ENCODE measurements around the gene NAA35. TPM values are rescaled to one million over a fixed set of nuclear protein-coding genes. Genes with fewer than 3 reads are reported as not detected.
"Not testable (repeated sequence)": the region's sequence is repeated elsewhere in the genome, so short reads cannot be mapped to it uniquely, and the experiment has no call there.

Gene NAA35
- total RNA-seq, 2 experiments from 2014 or later: 24.1 to 26.2 TPM

GRCh38 chr9:85964949-85965348, 24.0 kb downstream of the NAA35 start:
- Mint-ChIP-seq H3K36me3 (peaks cover 28% of the 10 kb centered on the region), H3K27ac (no peak overlapping the region), H3K4me3 (no peak overlapping the region), H3K4me1 (no peaks in the 10 kb centered on the region), H3K9me3 (no peaks in the 10 kb centered on the region), H3K27me3 (no peaks in the 10 kb centered on the region)
- DNase-seq (no peak), ATAC-seq (ENCODE audit: low read depth) (no peak)
- POLR2A ChIA-PET: no interaction called here

- POLR2A ChIA-PET: no interaction called here
- Mint-ChIP-seq H3K4me1 (no peaks in the 10 kb centered on the region), H3K36me3 (peaks cover 36% of the 10 kb centered on the region), H3K27me3 (no peaks in the 10 kb centered on the region), H3K9me3 (no peaks in the 10 kb centered on the region), H3K4me3 (no peak overlapping the region), H3K27ac (no peak overlapping the region)
- DNase-seq (no peak), ATAC-seq (ENCODE audit: low read depth) (no peak)
Observed at GRCh38 chr9:85969727-85970126, 28.8 kb downstream of the NAA35 start.

GRCh38 chr9:85971731-85972130, 30.8 kb downstream of the NAA35 start:
- Mint-ChIP-seq H3K4me3 (no peak overlapping the region), H3K4me1 (no peaks in the 10 kb centered on the region), H3K27me3 (no peaks in the 10 kb centered on the region), H3K9me3 (no peaks in the 10 kb centered on the region), H3K27ac (no peak overlapping the region), H3K36me3 (peaks cover 36% of the 10 kb centered on the region)
- DNase-seq (no peak), ATAC-seq (ENCODE audit: low read depth) (no peak)
- POLR2A ChIA-PET: interaction anchor here (0.7 kb wide), 1 partner anchor 1995 kb away, joined by 5 read pairs; no protein-coding TSS in a partner anchor

- no peak overlapping the region for H3K27ac Mint-ChIP-seq
- POLR2A ChIA-PET: interaction anchor here (0.6 kb wide), 1 partner anchor 314 kb away, joined by 3 read pairs; no protein-coding TSS in a partner anchor
- DNase-seq: no peak
- no peaks in the 10 kb centered on the region for H3K27me3 Mint-ChIP-seq
- no peak overlapping the region for H3K4me3 Mint-ChIP-seq
- ATAC-seq (ENCODE audit: low read depth): no peak
- no peaks in the 10 kb centered on the region for H3K4me1 Mint-ChIP-seq
- H3K36me3 Mint-ChIP-seq: peaks cover 38% of the 10 kb centered on the region
- no peaks in the 10 kb centered on the region for H3K9me3 Mint-ChIP-seq
Observed at GRCh38 chr9:85973238-85973637, 32.3 kb downstream of the NAA35 start.

- H3K4me3 Mint-ChIP-seq; POLR2A ChIA-PET; ATAC-seq (ENCODE audit: low read depth); H3K4me1 Mint-ChIP-seq; DNase-seq; H3K27me3 Mint-ChIP-seq; H3K27ac Mint-ChIP-seq; H3K9me3 Mint-ChIP-seq: not testable (repeated sequence)
- H3K36me3 Mint-ChIP-seq: peaks cover 42% of the 10 kb centered on the region
Observed at GRCh38 chr9:85974055-85974547, 33.2 kb downstream of the NAA35 start.

DNA sequence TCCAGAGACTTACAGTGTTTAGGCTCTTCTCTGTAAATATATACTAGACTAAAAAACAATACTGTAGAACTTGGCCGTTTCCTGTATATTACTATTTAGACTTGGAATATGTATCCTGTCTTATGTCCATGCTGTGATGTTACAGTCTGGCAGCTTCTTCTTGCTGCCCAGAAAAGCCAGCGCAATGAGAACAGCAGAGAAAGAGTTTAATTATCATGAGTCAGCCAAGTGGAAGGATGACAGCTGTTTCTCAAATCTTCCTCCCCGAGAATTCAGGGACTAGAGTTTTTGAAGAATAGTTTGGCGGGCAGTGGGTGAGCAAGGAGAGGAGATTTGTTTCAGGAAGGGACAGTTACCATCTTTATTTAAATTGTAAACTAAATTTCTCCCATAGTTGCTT, 37.5 kb downstream of the NAA35 start:
- peaks cover 38% of the 10 kb centered on the region for H3K36me3 Mint-ChIP-seq
- H3K27me3 Mint-ChIP-seq: no peaks in the 10 kb centered on the region
- POLR2A ChIA-PET: no interaction called here
- H3K9me3 Mint-ChIP-seq: no peaks in the 10 kb centered on the region
- no peaks in the 10 kb centered on the region for H3K4me1 Mint-ChIP-seq
- no peak overlapping the region for H3K4me3 Mint-ChIP-seq
- ATAC-seq (ENCODE audit: low read depth) (no peak), DNase-seq (no peak)
- H3K27ac Mint-ChIP-seq: no peak overlapping the region

- ATAC-seq (ENCODE audit: low read depth) (no peak), DNase-seq (no peak)
- Mint-ChIP-seq H3K27me3 (no peaks in the 10 kb centered on the region), H3K36me3 (peaks cover 60% of the 10 kb centered on the region), H3K4me1 (no peaks in the 10 kb centered on the region), H3K4me3 (no peak overlapping the region), H3K9me3 (no peaks in the 10 kb centered on the region), H3K27ac (no peak overlapping the region)
- POLR2A ChIA-PET: no interaction called here
Observed at GRCh38 chr9:85981369-85981768, 40.4 kb downstream of the NAA35 start.

DNA sequence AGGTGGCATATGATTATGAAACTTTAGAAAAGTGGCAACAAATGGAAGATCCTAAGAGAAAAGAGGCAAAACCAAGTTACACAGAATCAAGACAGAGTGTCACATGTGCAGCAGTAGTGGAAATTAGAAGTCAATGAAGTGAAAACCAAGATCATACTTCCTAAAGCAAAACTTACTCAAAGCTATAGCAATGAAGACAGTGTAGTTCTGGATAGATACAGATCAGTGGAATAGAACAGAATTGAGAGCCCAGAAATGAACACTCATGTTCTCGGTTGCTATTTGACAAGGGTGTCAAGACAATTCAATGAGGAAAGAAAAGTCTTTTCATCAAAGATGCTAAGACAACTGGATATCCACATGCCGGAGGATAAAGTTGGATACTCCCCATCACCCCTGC, 43.5 kb downstream of the NAA35 start:
- Mint-ChIP-seq H3K4me3 (no peak overlapping the region), H3K36me3 (peaks cover 68% of the 10 kb centered on the region)
- ATAC-seq (ENCODE audit: low read depth): no peak

DNA sequence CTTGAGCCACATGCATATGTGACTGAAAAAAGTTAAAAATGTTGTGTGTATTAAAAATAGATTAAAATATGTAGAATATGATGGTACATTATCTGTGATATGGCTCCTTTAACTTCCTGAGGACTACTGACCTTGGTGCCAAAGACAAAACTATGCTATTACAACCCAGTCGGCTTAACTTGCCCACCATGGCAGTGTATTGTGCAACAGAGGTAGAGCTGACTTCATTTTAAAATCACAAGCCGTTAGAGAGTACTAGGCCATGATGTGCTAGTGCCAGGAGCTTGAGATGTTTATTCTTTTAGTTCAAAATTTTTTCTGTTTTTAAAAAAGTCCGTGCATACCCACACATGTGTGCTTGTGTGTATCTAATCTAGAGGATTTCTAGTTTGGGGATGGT, 46.3 kb downstream of the NAA35 start:
- Mint-ChIP-seq H3K9me3 (no peaks in the 10 kb centered on the region), H3K27me3 (no peaks in the 10 kb centered on the region), H3K36me3 (peaks cover 65% of the 10 kb centered on the region), H3K4me3 (no peak overlapping the region), H3K4me1 (no peaks in the 10 kb centered on the region), H3K27ac (no peak overlapping the region)
- POLR2A ChIA-PET: no interaction called here
- DNase-seq: no peak
- no peak for ATAC-seq (ENCODE audit: low read depth)

More for the DNA sequence above, 43.5 kb downstream of the NAA35 start:
- H3K27ac Mint-ChIP-seq: no peak overlapping the region
- H3K27me3 Mint-ChIP-seq: no peaks in the 10 kb centered on the region
- no peak for DNase-seq
- no peaks in the 10 kb centered on the region for H3K4me1 Mint-ChIP-seq
- POLR2A ChIA-PET: no interaction called here
- no peaks in the 10 kb centered on the region for H3K9me3 Mint-ChIP-seq

GRCh38 chr9:85994191-85994590, 53.2 kb downstream of the NAA35 start:
- H3K36me3 Mint-ChIP-seq: peaks cover 47% of the 10 kb centered on the region
- no peak for ATAC-seq (ENCODE audit: low read depth)
- POLR2A ChIA-PET: no interaction called here

GRCh38 chr9:85995097-85995496, 54.2 kb downstream of the NAA35 start:
- Mint-ChIP-seq H3K27me3 (no peaks in the 10 kb centered on the region), H3K27ac (no peak overlapping the region), H3K36me3 (peaks cover 51% of the 10 kb centered on the region), H3K9me3 (no peaks in the 10 kb centered on the region), H3K4me1 (no peaks in the 10 kb centered on the region), H3K4me3 (no peak overlapping the region)
- ATAC-seq (ENCODE audit: low read depth) (no peak), DNase-seq (no peak)
- POLR2A ChIA-PET: no interaction called here

More at GRCh38 chr9:85994191-85994590, 53.2 kb downstream of the NAA35 start:
- Mint-ChIP-seq H3K27ac (no peak overlapping the region), H3K4me1 (no peaks in the 10 kb centered on the region), H3K9me3 (no peaks in the 10 kb centered on the region), H3K27me3 (no peaks in the 10 kb centered on the region), H3K4me3 (no peak overlapping the region)
- DNase-seq: no peak

DNA sequence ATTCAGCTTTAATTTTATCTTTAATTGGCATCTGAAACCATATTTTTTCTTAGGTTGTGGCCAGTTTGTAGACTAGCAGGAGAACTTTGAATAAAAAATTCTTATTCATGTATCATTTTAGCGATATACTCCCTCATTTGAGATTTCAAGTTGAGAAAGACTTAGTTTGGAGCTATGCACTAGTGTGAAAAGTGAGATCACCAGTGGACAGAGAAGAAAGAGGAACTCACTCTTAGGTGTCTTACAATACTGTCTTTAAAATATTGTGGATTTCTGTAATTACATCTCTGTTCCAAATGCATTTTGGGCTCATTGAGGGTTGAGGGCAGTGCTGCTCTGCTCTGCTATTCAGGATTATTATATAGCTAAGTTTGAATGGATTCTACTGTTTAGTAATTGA, 54.7 kb downstream of the NAA35 start:
- Mint-ChIP-seq H3K27me3 (no peaks in the 10 kb centered on the region), H3K36me3 (peaks cover 55% of the 10 kb centered on the region), H3K4me1 (no peaks in the 10 kb centered on the region), H3K27ac (no peak overlapping the region), H3K9me3 (no peaks in the 10 kb centered on the region), H3K4me3 (no peak overlapping the region)
- DNase-seq: no peak
- POLR2A ChIA-PET: no interaction called here
- no peak for ATAC-seq (ENCODE audit: low read depth)

- Mint-ChIP-seq H3K27me3 (no peaks in the 10 kb centered on the region), H3K9me3 (peaks cover 12% of the 10 kb centered on the region), H3K36me3 (peaks cover 60% of the 10 kb centered on the region), H3K4me3 (no peak overlapping the region), H3K4me1 (peaks cover 1% of the 10 kb centered on the region), H3K27ac (no peak overlapping the region)
- ATAC-seq (ENCODE audit: low read depth) (no peak), DNase-seq (no peak)
- POLR2A ChIA-PET: no interaction called here
Observed at GRCh38 chr9:86005253-86005775, 64.4 kb downstream of the NAA35 start.

- H3K27ac Mint-ChIP-seq: no peak overlapping the region
Observed at GRCh38 chr9:86009133-86009532, 68.2 kb downstream of the NAA35 start.

DNA sequence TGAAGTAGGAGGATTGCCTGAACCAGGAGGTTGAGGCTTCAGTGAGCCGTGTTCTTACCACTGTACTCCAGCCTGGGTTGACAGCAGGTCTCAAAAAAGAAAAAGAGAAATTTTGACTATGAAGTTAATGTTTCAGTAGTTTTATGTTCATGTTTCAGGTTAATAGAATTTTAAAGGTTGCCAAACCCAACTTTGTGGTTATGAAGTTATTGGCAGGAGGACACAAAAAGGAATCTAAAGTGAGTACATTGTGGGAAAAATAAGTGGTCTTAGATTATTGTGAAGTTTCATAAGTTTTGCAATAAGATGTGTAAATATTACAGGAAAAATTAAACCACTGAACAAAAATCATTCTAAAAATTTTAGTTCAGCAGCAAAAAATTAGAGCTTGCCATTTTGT, 79.8 kb downstream of the NAA35 start:
- no peak for DNase-seq
- H3K27me3 Mint-ChIP-seq: no peaks in the 10 kb centered on the region
- H3K36me3 Mint-ChIP-seq: peaks cover 45% of the 10 kb centered on the region
- POLR2A ChIA-PET: no interaction called here
- H3K4me3 Mint-ChIP-seq: no peak overlapping the region
- H3K4me1 Mint-ChIP-seq: peaks cover 16% of the 10 kb centered on the region
- H3K27ac Mint-ChIP-seq: no peak overlapping the region
- no peak for ATAC-seq (ENCODE audit: low read depth)
- peaks cover 1% of the 10 kb centered on the region for H3K9me3 Mint-ChIP-seq

More at GRCh38 chr9:86009133-86009532, 68.2 kb downstream of the NAA35 start:
- ATAC-seq (ENCODE audit: low read depth) (no peak), DNase-seq (no peak)
- H3K9me3 Mint-ChIP-seq: peaks cover 5% of the 10 kb centered on the region
- peaks cover 41% of the 10 kb centered on the region for H3K36me3 Mint-ChIP-seq
- H3K4me1 Mint-ChIP-seq: peaks cover 1% of the 10 kb centered on the region
- no peak overlapping the region for H3K4me3 Mint-ChIP-seq
- H3K27me3 Mint-ChIP-seq: no peaks in the 10 kb centered on the region
- POLR2A ChIA-PET: no interaction called here

All from activated naive CD8-positive, alpha-beta T cell treated with anti-CD3 and anti-CD28 coated beads, Interleukin-2, amount 10 ng/mL, durations not matched to agents 7 days and 5 days (primary cell).